ENCODE data around the gene GPC3. TPM values are rescaled to one million over a fixed set of nuclear protein-coding genes. Genes with fewer than 3 reads are reported as not detected.

GPC3 gene
- total and polyA plus RNA-seq, 8 donors, result 0.46 to 137 (median 4.4) TPM

GRCh38 chrX:133598601-133599335 lies 386.6 kb downstream of the GPC3 start:
- 34 to 53% (median 50%) methylated on average over 2 of the region's 2 CpGs for WGBS, 5 donors
- Histone ChIP-seq H3K4me3 (no peak overlapping the region), H3K4me1 (no peaks in the 10 kb centered on the region), H3K9me3 (no peaks in the 10 kb centered on the region), H3K27ac (no peak overlapping the region), H3K36me3 (no peaks in the 10 kb centered on the region), H3K27me3 (peaks cover 0 to 4% (median 0%) of the 10 kb centered on the region in 3 donors)
- intact Hi-C loops (cut with DNase I; ENCODE audit: low total_unique reads), result no loop called here
- TF ChIP-seq POLR2A (IDR thresholded peaks at IDR 0.05) (no peak), CTCF (IDR thresholded peaks at IDR 0.05) (no peak), EP300 (IDR thresholded peaks at IDR 0.05) (no peak), POLR2AphosphoS5 (IDR thresholded peaks at IDR 0.05) (no peak)
- no peak for DNase-seq

GRCh38 chrX:133594156-133594555 lies 391.2 kb downstream of the GPC3 start:
- H3K27ac ChIP-seq, result no peak overlapping the region
- no peaks in the 10 kb centered on the region for H3K9me3 ChIP-seq
- no peak overlapping the region for H3K4me3 ChIP-seq
- DNase-seq, result no peak
- no peak for TF ChIP-seq POLR2AphosphoS5 (IDR thresholded peaks at IDR 0.05)
- no peak for TF ChIP-seq POLR2A (IDR thresholded peaks at IDR 0.05)
- no peak for TF ChIP-seq EP300 (IDR thresholded peaks at IDR 0.05)
- no peak for TF ChIP-seq CTCF (IDR thresholded peaks at IDR 0.05)
- H3K36me3 ChIP-seq, result no peaks in the 10 kb centered on the region
- intact Hi-C loops (cut with DNase I; ENCODE audit: low total_unique reads), result no loop called here
- no peaks in the 10 kb centered on the region for H3K4me1 ChIP-seq
- H3K27me3 ChIP-seq, result peaks cover 0 to 6% (median 0%) of the 10 kb centered on the region in 3 donors
- WGBS, 5 donors, result 69 to 92% (median 82%) methylated on average over 3 of the region's 3 CpGs

- Histone ChIP-seq H3K27ac (no peak overlapping the region), H3K4me3 (no peak overlapping the region), H3K36me3 (no peaks in the 10 kb centered on the region), H3K27me3 (peaks cover 0 to 6% (median 0%) of the 10 kb centered on the region in 3 donors), H3K4me1 (no peaks in the 10 kb centered on the region), H3K9me3 (no peaks in the 10 kb centered on the region)
- TF ChIP-seq CTCF (IDR thresholded peaks at IDR 0.05) (no peak), EP300 (IDR thresholded peaks at IDR 0.05) (no peak), POLR2A (IDR thresholded peaks at IDR 0.05) (no peak), POLR2AphosphoS5 (IDR thresholded peaks at IDR 0.05) (no peak)
- intact Hi-C loops (cut with DNase I; ENCODE audit: low total_unique reads), result no loop called here
- WGBS, 5 donors, result 91 to 98% (median 93%) methylated on average over 2 to 5 of the region's 5 CpGs
- DNase-seq, result no peak
Observed at GRCh38 chrX:133593531-133593930, 391.9 kb downstream of the GPC3 start.

GRCh38 chrX:133590703-133591505 lies 394.5 kb downstream of the GPC3 start:
- H3K27ac ChIP-seq, result no peak overlapping the region
- H3K4me3 ChIP-seq, result no peak overlapping the region
- H3K27me3 ChIP-seq, result peaks cover 0 to 6% (median 0%) of the 10 kb centered on the region in 3 donors
- no peaks in the 10 kb centered on the region for H3K36me3 ChIP-seq
- WGBS, 5 donors, result 60 to 90% (median 72%) methylated on average over 7 of the region's 7 CpGs
- H3K4me1 ChIP-seq, result no peaks in the 10 kb centered on the region
- no peak for DNase-seq
- no peaks in the 10 kb centered on the region for H3K9me3 ChIP-seq
- TF ChIP-seq POLR2AphosphoS5 (IDR thresholded peaks at IDR 0.05) (no peak), CTCF (IDR thresholded peaks at IDR 0.05) (no peak), EP300 (IDR thresholded peaks at IDR 0.05) (no peak)
- intact Hi-C loops (cut with DNase I; ENCODE audit: low total_unique reads), result no loop called here

Measured in stomach (tissue), 9 donors.